Activated T-cell treated with anti-CD3 and anti-CD28 coated beads, Interleukin-2, amount 50 U/mL, for 24 hours (primary cell): ENCODE measurements around the gene ESF1.
"Not testable (repeated sequence)": the region's sequence is repeated elsewhere in the genome, so short reads cannot be mapped to it uniquely, and the experiment has no call there.

Experiments
- DNase-seq: peaks from one replicate; pipeline ENCODE4 v3.0.0-alpha.2; 2020
- H3K27ac Mint-ChIP-seq: 2 replicates; pipeline ENCODE4 v1.8.0; 2020; ENCODE audit warnings: mild to moderate bottlenecking, mixed read lengths
- H3K27me3 Mint-ChIP-seq: 2 replicates; pipeline ENCODE4 v1.8.0; 2020; ENCODE audit warnings: mixed read lengths
- H3K36me3 Mint-ChIP-seq: 2 replicates; pipeline ENCODE4 v1.8.0; 2020; ENCODE audit warnings: low read depth, mixed read lengths
- H3K4me1 Mint-ChIP-seq: 2 replicates; pipeline ENCODE4 v1.8.0; 2020; ENCODE audit warnings: low read depth, mixed read lengths
- H3K4me3 Mint-ChIP-seq: 2 replicates; pipeline ENCODE4 v1.8.0; 2020; ENCODE audit warnings: mild to moderate bottlenecking, moderate library complexity, mixed read lengths
- H3K9me3 Mint-ChIP-seq: 2 replicates; pipeline ENCODE4 v1.8.0; 2020; ENCODE audit warnings: mixed read lengths

ESF1 gene

DNA sequence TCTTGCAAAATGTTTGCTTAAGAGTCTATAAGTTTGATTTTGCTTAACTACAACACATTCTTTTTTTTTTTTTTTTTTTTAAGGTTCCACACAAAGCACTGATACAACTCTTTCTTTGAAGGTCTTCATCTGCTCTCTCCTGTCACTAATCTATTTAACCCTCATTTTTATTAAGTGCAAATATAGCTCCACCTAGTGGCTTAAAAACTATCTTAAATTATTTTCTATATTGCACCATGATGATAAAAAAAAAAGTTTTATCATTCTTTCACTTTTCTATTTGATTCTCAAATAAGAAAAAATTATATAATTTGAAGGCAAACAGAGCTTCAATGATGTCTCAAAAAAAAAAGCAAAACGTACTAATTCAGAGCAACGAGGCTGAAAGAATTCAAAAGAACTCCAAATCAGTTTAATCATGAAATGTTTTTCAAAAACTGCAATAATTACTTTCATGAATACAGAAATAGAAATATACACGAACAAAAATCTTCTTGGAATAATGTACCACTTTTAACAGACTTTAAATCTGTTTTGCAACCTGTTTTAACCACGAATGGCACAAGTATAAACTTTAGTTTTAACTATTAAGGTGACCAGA lies 12.8 kb downstream of the ESF1 start:
- DNase-seq, result no peak
- no peaks in the 10 kb centered on the region for H3K9me3 Mint-ChIP-seq
- peaks cover 97% of the 10 kb centered on the region for H3K36me3 Mint-ChIP-seq
- H3K27me3 Mint-ChIP-seq, result no peaks in the 10 kb centered on the region
- H3K27ac Mint-ChIP-seq, result no peak overlapping the region
- no peak overlapping the region for H3K4me3 Mint-ChIP-seq
- peaks cover 16% of the 10 kb centered on the region for H3K4me1 Mint-ChIP-seq

DNA sequence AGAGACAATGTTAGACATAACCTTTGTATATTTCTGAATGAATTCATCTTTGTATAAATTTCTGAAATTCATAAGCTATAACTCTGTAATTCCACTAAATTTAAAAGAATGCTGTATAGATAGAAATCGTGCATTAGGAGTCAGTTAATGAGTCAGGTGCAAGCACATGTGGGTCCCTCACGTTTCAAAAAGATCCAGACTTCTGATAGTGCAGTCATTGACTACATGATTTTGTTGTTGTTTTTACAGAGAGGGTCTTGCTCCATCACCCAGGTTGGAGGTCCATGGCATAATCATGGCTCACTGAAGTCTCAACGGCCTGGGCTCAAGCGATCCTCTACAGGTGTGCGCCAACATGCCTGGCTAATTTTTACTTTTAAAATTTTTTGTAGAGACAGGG lies 14.6 kb downstream of the ESF1 start:
- Mint-ChIP-seq H3K27ac (no peak overlapping the region), H3K4me1 (peaks cover 15% of the 10 kb centered on the region), H3K9me3 (peaks cover 5% of the 10 kb centered on the region), H3K36me3 (peaks cover 97% of the 10 kb centered on the region), H3K27me3 (no peaks in the 10 kb centered on the region), H3K4me3 (no peak overlapping the region)
- no peak for DNase-seq

DNA sequence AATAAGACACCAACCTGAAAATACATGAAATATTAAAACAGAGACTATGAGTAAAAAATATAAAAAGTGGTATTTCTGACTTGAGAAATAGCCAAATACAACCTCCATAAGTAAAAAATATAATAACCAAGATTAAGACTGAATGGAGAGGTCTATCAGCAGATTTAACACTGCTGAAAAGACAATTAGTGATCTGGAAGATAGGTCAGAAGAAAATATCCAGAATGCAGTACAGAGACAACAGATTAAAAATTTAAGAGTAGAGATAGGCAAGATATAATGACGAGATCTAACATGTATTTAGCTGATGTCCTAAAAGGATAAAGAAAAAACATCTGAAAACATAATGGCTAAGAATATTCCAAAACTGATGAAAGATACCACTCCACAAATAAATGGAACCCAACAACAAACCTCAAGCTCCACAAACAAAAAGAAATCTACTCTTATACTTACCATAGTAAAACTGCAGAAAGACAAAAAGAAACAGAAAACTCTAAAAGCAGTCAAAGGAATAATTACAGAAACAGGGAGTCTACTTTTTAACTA lies 18.8 kb downstream of the ESF1 start:
- peaks cover 91% of the 10 kb centered on the region for H3K36me3 Mint-ChIP-seq
- peaks cover 9% of the 10 kb centered on the region for H3K4me1 Mint-ChIP-seq

DNA sequence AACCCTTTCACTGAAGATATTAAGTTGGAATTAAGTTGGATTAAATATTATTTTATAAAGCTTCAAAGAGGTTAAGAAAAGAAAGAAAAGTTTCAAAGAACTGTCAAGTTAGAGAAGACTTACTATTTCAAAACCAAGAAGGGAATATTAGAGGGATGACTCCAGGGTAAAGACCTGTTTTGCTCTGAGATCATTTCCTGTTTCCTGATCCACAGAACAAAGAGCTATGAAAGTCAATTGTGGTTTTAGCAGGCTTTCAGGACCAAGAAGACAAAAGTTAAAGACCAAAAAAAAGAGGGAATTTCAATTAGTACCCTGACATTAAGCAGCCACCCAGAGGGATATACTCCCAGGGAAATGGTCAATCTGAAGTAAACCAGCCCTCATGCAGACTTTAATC lies 19.4 kb downstream of the ESF1 start:
- peaks cover 5% of the 10 kb centered on the region for H3K9me3 Mint-ChIP-seq
- DNase-seq, result no peak
- no peak overlapping the region for H3K27ac Mint-ChIP-seq
- peaks cover 86% of the 10 kb centered on the region for H3K36me3 Mint-ChIP-seq
- H3K4me3 Mint-ChIP-seq, result no peak overlapping the region
- H3K4me1 Mint-ChIP-seq, result peaks cover 9% of the 10 kb centered on the region
- no peaks in the 10 kb centered on the region for H3K27me3 Mint-ChIP-seq

More for the DNA sequence above, 18.8 kb downstream of the ESF1 start:
- Mint-ChIP-seq H3K4me3 (no peak overlapping the region), H3K27me3 (no peaks in the 10 kb centered on the region), H3K27ac (no peak overlapping the region), H3K9me3 (peaks cover 5% of the 10 kb centered on the region)
- DNase-seq, result no peak

DNA sequence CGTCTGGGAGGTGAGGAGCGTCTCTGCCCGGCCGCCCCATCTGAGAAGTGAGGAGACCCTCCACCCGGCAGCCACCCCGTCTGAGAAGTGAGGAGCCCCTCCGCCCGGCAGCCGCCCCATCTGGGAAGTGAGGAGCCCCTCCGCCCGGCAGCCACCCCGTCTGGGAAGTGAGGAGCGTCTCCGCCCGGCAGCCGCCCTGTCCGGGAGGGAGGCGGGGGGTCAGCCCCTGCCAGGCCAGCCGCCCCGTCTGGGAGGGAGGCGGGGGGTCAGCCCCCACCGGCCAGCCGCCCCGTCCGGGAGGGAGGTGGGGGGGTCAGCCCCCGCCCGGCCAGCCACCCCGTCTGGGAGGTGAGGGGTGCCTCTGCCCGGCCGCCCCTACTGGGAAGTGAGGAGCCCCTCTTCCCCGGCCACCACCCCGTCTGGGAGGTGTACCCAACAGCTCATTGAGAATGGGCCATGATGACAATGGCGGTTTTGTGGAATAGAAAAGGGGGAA lies 24.2 kb downstream of the ESF1 start:
- H3K27ac Mint-ChIP-seq, H3K4me1 Mint-ChIP-seq, H3K4me3 Mint-ChIP-seq, H3K27me3 Mint-ChIP-seq, DNase-seq, H3K9me3 Mint-ChIP-seq: not testable (repeated sequence)
- H3K36me3 Mint-ChIP-seq, result peaks cover 83% of the 10 kb centered on the region

DNA sequence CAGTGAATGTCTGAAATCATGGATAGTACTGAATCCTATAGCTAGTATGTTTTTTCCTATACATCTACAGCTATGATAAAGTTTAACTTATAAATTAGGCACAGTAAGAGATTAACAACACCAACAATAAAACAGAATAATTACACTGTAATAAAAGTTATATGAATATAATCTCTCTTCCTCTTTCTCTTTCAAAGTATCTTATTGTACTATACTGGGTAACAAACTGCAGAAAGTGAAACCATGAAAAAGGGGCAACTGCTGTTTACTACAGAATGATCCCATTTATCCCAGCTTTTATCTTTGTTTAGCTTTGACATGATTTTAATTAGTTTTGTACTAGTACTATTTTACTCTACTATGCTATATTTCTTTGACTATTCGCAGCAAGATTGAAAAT lies 25.8 kb downstream of the ESF1 start:
- H3K4me1 Mint-ChIP-seq, result no peaks in the 10 kb centered on the region
- no peaks in the 10 kb centered on the region for H3K9me3 Mint-ChIP-seq
- peaks cover 67% of the 10 kb centered on the region for H3K36me3 Mint-ChIP-seq
- H3K27ac Mint-ChIP-seq, result no peak overlapping the region
- no peak for DNase-seq
- H3K27me3 Mint-ChIP-seq, result no peaks in the 10 kb centered on the region
- no peak overlapping the region for H3K4me3 Mint-ChIP-seq

DNA sequence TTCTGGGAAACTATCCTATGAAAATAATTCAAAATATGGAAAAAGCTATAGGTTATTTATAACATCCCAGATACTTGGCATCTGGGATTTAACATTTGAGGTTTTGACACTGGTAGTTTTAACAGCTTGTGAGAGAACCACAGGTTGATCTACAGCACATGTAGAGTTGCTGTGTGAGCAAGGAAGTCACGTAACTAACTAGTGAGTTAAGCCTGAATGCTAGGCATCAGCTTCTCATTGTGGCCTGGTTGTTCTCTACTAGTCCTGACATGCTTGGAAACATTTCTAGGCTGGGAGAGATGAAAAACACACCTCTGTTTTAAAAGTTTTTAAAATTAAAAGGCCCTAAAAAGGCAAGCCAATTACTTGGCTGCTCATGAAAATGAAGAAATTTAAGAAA lies 28.2 kb downstream of the ESF1 start:
- Mint-ChIP-seq H3K4me3 (no peak overlapping the region), H3K9me3 (no peaks in the 10 kb centered on the region), H3K36me3 (peaks cover 48% of the 10 kb centered on the region), H3K27ac (no peak overlapping the region), H3K4me1 (no peaks in the 10 kb centered on the region), H3K27me3 (no peaks in the 10 kb centered on the region)
- DNase-seq, result no peak

DNA sequence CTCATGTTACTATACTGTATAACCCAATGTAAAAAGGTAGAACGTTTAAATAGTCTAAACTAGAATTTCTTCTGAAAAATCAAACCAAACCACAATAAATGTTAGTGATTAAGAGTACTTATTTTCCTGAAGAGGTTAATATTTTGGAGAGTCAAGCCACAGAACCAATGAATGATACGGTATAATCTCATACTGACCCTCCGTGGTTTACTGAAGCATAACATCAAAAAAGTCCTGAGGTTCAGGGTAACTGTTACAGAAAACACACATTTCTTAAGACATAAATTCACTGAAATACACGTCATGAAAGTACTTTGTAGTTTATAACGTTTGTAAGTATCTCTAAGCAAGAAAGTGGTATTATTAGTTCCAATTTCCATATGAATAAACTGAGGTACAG lies 28.9 kb downstream of the ESF1 start:
- H3K36me3 Mint-ChIP-seq, result peaks cover 54% of the 10 kb centered on the region
- no peak overlapping the region for H3K27ac Mint-ChIP-seq
- H3K9me3 Mint-ChIP-seq, result no peaks in the 10 kb centered on the region
- DNase-seq, result no peak
- H3K4me3 Mint-ChIP-seq, result no peak overlapping the region
- no peaks in the 10 kb centered on the region for H3K27me3 Mint-ChIP-seq
- H3K4me1 Mint-ChIP-seq, result no peaks in the 10 kb centered on the region

DNA sequence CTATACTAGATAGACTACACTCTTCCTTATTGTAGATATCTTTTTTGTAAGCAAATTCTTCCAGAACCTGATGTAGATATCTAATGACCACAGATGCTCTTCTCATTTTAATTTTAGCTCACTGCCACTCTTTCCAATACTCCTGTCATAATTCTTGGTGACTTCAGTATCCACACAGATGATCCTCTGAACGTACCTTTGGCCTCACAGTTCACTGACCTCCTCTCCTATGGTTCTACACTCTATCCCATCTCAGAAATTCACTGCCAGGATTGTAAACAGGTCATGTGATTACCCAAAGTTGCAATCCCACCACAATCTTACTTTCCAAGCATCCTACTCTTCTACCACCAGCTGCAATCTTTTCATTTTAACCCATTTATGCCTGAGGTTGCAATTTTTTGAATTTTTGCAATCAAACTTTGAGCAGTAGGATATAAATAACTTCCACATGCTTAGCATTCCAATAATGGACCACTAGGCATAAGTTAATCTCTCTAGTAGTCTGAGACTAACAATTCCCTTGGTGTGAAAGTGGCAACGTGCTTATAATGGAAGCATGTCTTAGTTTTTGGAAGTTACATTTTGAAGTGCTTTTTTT lies 31.2 kb downstream of the ESF1 start:
- peaks cover 2% of the 10 kb centered on the region for H3K4me1 Mint-ChIP-seq

DNA sequence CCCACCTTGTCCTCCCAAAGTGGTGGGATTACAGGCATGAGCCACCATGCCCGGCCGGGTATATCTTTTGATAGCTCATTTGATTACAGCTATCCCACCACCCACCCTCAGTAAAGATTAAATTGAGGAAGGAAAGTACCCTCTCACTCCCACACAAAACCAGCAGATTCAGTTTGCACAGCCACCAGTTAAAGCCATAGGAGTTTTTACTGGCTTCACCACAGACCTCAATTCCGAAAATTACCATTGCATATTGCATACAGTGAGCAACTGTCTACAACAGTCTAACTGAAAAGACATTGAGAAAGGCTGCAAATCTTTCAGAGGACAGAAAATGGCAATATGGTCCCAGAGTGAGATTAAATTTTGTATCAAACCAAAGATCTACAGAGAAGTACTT lies 34.9 kb downstream of the ESF1 start:
- no peak for DNase-seq
- Mint-ChIP-seq H3K4me3 (no peak overlapping the region), H3K9me3 (no peaks in the 10 kb centered on the region), H3K4me1 (peaks cover 3% of the 10 kb centered on the region), H3K36me3 (peaks cover 55% of the 10 kb centered on the region), H3K27me3 (no peaks in the 10 kb centered on the region), H3K27ac (no peak overlapping the region)

More for the DNA sequence above, 31.2 kb downstream of the ESF1 start:
- Mint-ChIP-seq H3K27me3 (no peaks in the 10 kb centered on the region), H3K4me3 (no peak overlapping the region), H3K36me3 (peaks cover 53% of the 10 kb centered on the region), H3K27ac (no peak overlapping the region), H3K9me3 (no peaks in the 10 kb centered on the region)
- no peak for DNase-seq

DNA sequence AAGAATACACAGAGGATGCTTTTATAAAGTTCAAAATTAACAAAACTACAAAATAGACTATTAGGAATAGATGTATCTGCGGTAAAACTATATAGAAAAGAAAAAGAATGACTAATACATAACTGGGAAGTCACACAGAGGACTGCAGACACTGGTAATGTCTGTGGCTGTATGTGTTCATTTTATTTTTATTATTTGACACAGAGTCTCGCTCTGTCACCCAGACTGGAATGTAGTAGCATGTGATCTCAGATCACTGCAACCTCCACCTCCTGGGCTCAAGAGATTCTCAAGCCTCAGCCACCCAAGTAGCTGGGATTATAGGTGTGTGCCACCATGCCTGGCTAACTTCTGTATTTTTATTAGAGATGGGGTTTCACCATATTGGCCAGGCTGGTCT lies 38.9 kb downstream of the ESF1 start:
- Mint-ChIP-seq H3K4me3 (no peak overlapping the region), H3K4me1 (peaks cover 18% of the 10 kb centered on the region), H3K27ac (no peak overlapping the region), H3K27me3 (no peaks in the 10 kb centered on the region), H3K9me3 (peaks cover 15% of the 10 kb centered on the region), H3K36me3 (peaks cover 86% of the 10 kb centered on the region)
- no peak for DNase-seq

DNA sequence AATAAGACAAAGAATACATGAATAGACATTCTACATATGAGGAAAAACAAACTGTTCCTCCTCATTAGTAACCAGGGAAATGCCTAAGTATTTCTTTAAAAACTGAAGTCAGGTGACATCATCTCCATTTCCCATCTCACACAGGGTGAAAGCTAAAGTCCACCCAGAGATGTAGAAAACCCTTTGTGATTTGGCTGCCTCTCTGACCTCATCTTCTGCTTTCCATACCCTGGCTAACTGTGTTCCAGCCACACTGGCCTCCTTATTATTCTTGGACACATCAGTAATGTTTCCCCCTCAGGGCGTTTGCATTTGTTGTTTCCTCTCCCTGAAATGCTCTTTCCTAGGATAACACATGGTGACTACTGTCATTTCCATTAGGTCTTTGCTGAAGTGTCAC lies 40.4 kb downstream of the ESF1 start:
- no peak overlapping the region for H3K27ac Mint-ChIP-seq
- no peaks in the 10 kb centered on the region for H3K27me3 Mint-ChIP-seq
- H3K36me3 Mint-ChIP-seq, result peaks cover 88% of the 10 kb centered on the region
- H3K4me1 Mint-ChIP-seq, result peaks cover 23% of the 10 kb centered on the region
- no peak for DNase-seq
- H3K9me3 Mint-ChIP-seq, result peaks cover 19% of the 10 kb centered on the region
- no peak overlapping the region for H3K4me3 Mint-ChIP-seq

DNA sequence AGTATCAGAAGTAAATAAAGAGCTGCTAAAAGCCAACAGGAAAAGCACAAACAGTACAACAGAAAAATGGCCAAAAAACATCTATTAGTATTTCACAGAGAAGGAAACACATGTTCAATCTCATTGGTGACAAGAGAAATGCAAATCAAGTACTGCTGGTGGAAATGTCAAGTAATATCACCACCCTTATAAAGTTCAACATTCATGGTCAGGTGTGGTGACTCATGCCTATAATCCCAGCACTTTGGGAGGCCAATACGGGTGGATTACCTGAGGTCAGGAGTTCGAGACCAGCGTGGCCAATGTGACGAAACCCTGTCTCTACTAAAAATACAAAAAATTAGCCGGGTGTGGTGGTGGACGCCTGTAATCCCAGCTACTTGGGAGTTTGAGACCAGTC lies 42.8 kb downstream of the ESF1 start:
- DNase-seq, result no peak
- H3K27ac Mint-ChIP-seq, result no peak overlapping the region
- peaks cover 23% of the 10 kb centered on the region for H3K4me1 Mint-ChIP-seq
- H3K4me3 Mint-ChIP-seq, result no peak overlapping the region
- peaks cover 19% of the 10 kb centered on the region for H3K9me3 Mint-ChIP-seq
- H3K27me3 Mint-ChIP-seq, result no peaks in the 10 kb centered on the region
- peaks cover 95% of the 10 kb centered on the region for H3K36me3 Mint-ChIP-seq

DNA sequence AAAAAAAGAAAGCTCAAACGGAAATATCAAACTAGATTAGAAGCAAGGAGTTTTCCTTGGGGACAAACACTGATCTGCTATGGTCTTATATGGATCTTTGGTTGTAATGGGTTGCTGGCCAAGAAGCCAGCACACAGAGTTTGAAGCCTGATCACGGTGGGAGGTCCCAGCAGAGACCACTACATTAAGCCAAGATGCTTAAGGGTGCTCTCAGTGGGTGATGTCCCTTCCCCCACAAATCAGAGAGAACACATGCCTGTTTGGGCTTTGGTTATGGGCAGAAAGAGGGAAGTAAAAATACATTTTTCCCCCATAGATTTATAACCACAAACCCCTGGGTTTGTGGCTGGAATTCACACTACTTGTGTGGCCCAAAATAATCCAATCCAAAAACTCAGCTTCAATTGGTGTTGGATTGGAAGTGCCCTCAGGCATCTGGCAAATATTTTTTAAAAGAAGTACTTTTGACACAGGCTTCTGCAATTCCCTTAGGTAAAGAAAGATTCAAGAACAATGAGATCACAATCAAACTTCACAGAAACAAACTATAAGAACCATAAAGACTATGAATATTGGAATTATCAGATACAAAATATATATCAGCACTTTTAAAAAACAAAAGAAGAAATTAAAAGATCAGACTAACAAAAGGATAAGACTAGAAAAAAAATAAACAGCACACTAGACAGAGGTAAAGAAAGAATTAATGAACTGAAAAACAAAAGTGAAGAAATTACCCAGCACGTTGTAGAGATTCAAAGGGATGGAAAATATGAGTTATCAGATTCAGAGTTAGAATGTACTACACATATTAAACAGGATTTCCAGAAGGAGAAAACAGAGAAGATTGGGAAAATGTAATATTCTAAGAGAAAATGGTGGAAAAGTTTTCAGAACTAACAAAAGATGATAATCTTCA lies 44.7 kb downstream of the ESF1 start:
- H3K27me3 Mint-ChIP-seq, result no peaks in the 10 kb centered on the region
- H3K4me3 Mint-ChIP-seq, result no peak overlapping the region
- peaks cover 23% of the 10 kb centered on the region for H3K4me1 Mint-ChIP-seq
- peaks cover 96% of the 10 kb centered on the region for H3K36me3 Mint-ChIP-seq
- no peak for DNase-seq
- peaks cover 19% of the 10 kb centered on the region for H3K9me3 Mint-ChIP-seq
- no peak overlapping the region for H3K27ac Mint-ChIP-seq
